ENCODE data around the gene FZD1.

GRCh38 chr7:91306266-91306665, 42.0 kb downstream of the FZD1 start:
- TF ChIP-seq POLR2A (IDR thresholded peaks at IDR 0.05): no peak
- no peak for TF ChIP-seq CTCF (IDR thresholded peaks at IDR 0.05 in 8 of 11, conservative IDR thresholded peaks at IDR 0.05 in 3 of 11)
- TF ChIP-seq POLR2AphosphoS5 (IDR thresholded peaks at IDR 0.05): no peak
